Measurements from ENCODE around the gene RECQL.
"Not testable (repeated sequence)": the region's sequence is repeated elsewhere in the genome, so short reads cannot be mapped to it uniquely, and the experiment has no call there.

The RECQL gene

GRCh38 chr12:21502164-21502496 is 695 bp upstream of the RECQL start:
- no peak for DNase-seq

- no peak for DNase-seq
Measured at GRCh38 chr12:21500786-21501257, 613 bp downstream of the RECQL start.

- no peak for DNase-seq
Measured at GRCh38 chr12:21499765-21500164, 1.7 kb downstream of the RECQL start.

GRCh38 chr12:21485998-21486397 is 15.4 kb downstream of the RECQL start:
- DNase-seq = no peak

GRCh38 chr12:21483531-21483930 is 17.9 kb downstream of the RECQL start:
- DNase-seq = no peak

- no peak for DNase-seq
Measured at GRCh38 chr12:21478756-21479455, 22.5 kb downstream of the RECQL start.

GRCh38 chr12:21476949-21477348 is 24.5 kb downstream of the RECQL start:
- no peak for DNase-seq

GRCh38 chr12:21475552-21475951 is 25.9 kb downstream of the RECQL start:
- no peak for DNase-seq

- no peak for DNase-seq
Measured at GRCh38 chr12:21472197-21472823, 29.1 kb downstream of the RECQL start.

GRCh38 chr12:21471294-21471693 is 30.1 kb downstream of the RECQL start:
- no peak for DNase-seq

- DNase-seq = not testable (repeated sequence)
Measured at GRCh38 chr12:21467334-21467733, 34.1 kb downstream of the RECQL start.

- DNase-seq = no peak
Measured at GRCh38 chr12:21459474-21459873, 42.0 kb downstream of the RECQL start.

GRCh38 chr12:21456291-21456780 is 45.1 kb downstream of the RECQL start:
- DNase-seq = no peak

GRCh38 chr12:21453312-21453852 is 48.1 kb downstream of the RECQL start:
- no peak for DNase-seq

- DNase-seq = no peak
Measured at GRCh38 chr12:21451529-21451928, 49.9 kb downstream of the RECQL start.

- no peak for DNase-seq
Measured at GRCh38 chr12:21444193-21445146, 57.0 kb downstream of the RECQL start.

GRCh38 chr12:21439347-21439746 is 62.1 kb downstream of the RECQL start:
- no peak for DNase-seq

GRCh38 chr12:21438643-21439042 is 62.8 kb downstream of the RECQL start:
- DNase-seq = no peak

- DNase-seq = no peak
Measured at GRCh38 chr12:21434699-21435098, 66.7 kb downstream of the RECQL start.

- no peak for DNase-seq
Measured at GRCh38 chr12:21433525-21433924, 67.9 kb downstream of the RECQL start.

GRCh38 chr12:21429994-21430393 is 71.4 kb downstream of the RECQL start:
- DNase-seq = no peak

- DNase-seq = no peak
Measured at GRCh38 chr12:21428241-21428640, 73.2 kb downstream of the RECQL start.
